Mesendoderm (in vitro differentiated cells): ENCODE data around the gene MTHFD2.

ENCODE experiments used
- DNase-seq: peaks from one replicate; pipeline ENCODE4 v3.0.0; 2013
- H2AK5ac ChIP-seq: 2 replicates; pipeline ENCODE4 v1.6.1; 2013; ENCODE audit warnings: low read length, inconsistent platforms
- H2BK120ac ChIP-seq: 2 replicates; pipeline ENCODE4 v1.6.1; 2013; ENCODE audit warnings: low read depth, mild to moderate bottlenecking, low read length, moderate library complexity, mixed read lengths
- H2BK15ac ChIP-seq: replicated peaks from 2 replicates; pipeline ENCODE4 v1.6.1; 2013; ENCODE audit warnings: low read depth, mild to moderate bottlenecking, moderate library complexity
- H2BK5ac ChIP-seq: 2 replicates; pipeline ENCODE4 v1.6.1; 2013; ENCODE audit warnings: low read length, inconsistent platforms
- H3K18ac ChIP-seq: 2 replicates; pipeline ENCODE4 v1.6.1; 2013; ENCODE audit warnings: mild to moderate bottlenecking, low read length, mixed read lengths
- H3K23ac ChIP-seq: one replicate; pipeline ENCODE4 v1.6.1; 2013; ENCODE audit warnings: low read length
- H3K27ac ChIP-seq: 2 replicates; pipeline ENCODE4 v1.5.1; 2013; ENCODE audit warnings: low read depth, mild to moderate bottlenecking, inconsistent platforms, low read length, moderate library complexity
- H3K27me3 ChIP-seq: 2 replicates; pipeline ENCODE4 v1.6.1; 2013; ENCODE audit warnings: low read length, control low read depth, mild to moderate bottlenecking, inconsistent platforms; ENCODE audit not compliant: insufficient read depth, poor library complexity
- H3K36me3 ChIP-seq: 2 replicates; pipeline ENCODE4 v1.6.1; 2013; ENCODE audit warnings: low read length, inconsistent platforms; ENCODE audit not compliant: control insufficient read depth, insufficient read depth
- H3K4ac ChIP-seq: one replicate; pipeline ENCODE4 v1.6.1; 2013; ENCODE audit warnings: low read depth, mild to moderate bottlenecking, low read length, moderate library complexity
- H3K4me1 ChIP-seq: 2 replicates; pipeline ENCODE4 v1.6.1; 2013; ENCODE audit warnings: low read depth, low read length, inconsistent platforms; ENCODE audit not compliant: control insufficient read depth
- H3K4me2 ChIP-seq: 2 replicates; pipeline ENCODE4 v1.6.1; 2013; ENCODE audit warnings: low read length
- H3K4me3 ChIP-seq: 2 replicates; pipeline ENCODE4 v1.5.1; 2013; ENCODE audit warnings: mild to moderate bottlenecking, low read length
- H3K56ac ChIP-seq: one replicate; pipeline ENCODE4 v1.6.1; 2013; ENCODE audit warnings: low read length
- H3K79me1 ChIP-seq: 2 replicates; pipeline ENCODE4 v1.6.1; 2013; ENCODE audit warnings: low read length, inconsistent platforms
- H3K79me2 ChIP-seq: 2 replicates; pipeline ENCODE4 v1.6.1; 2013; ENCODE audit warnings: mild to moderate bottlenecking, low read length; ENCODE audit not compliant: control insufficient read depth, insufficient read depth
- H3K9ac ChIP-seq: 2 replicates; pipeline ENCODE4 v1.6.1; 2013; ENCODE audit warnings: low read length, inconsistent platforms
- H4K5ac ChIP-seq: one replicate; pipeline ENCODE4 v1.6.1; 2013; ENCODE audit warnings: low read length
- H4K8ac ChIP-seq: one replicate; pipeline ENCODE4 v1.6.1; 2013; ENCODE audit warnings: low read depth, mild to moderate bottlenecking, control low read depth, low read length, moderate library complexity
- WGBS: extraction: QIAGEN DNeasy Blood & Tissue Kit; methylation state at CpG from one replicate; pipeline ENCODE4 v1.1.7; 2013; ENCODE audit warnings: low lambda C conversion rate, missing lambda C conversion rate; ENCODE audit not compliant: insufficient coverage; ENCODE audit errors: extremely low coverage; 5-methylcytosine and 5-hydroxymethylcytosine counted together

MTHFD2 gene

DNA sequence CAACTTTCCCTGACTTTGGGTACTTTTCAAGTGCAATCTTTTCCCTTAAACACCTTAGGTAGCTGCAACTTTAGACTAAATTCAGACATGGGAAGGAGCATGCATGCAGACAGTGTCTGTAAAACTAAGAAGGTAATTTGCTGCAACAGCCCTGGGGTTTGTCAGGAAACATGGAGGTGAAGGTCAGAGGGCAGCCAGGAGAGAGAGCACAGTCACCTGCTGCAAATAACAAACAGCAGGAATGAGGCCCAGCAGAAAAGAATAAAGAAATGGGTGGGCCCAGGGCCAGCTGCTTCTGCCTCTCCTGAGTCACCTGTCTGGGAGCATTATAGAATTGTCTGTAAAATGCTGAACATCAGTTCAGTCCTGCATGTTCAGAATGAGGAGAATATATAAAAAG, 35.2 kb downstream of the MTHFD2 start:
- no peaks in the 10 kb centered on the region for H3K36me3 ChIP-seq
- H3K79me2 ChIP-seq = no peaks in the 10 kb centered on the region
- DNase-seq = no peak

GRCh38 chr2:74235041-74235440, 36.6 kb downstream of the MTHFD2 start:
- WGBS = no CpG with 5 or more reads among the region's 5 CpGs
- H3K79me1 ChIP-seq = no peaks in the 10 kb centered on the region
- H2BK5ac ChIP-seq = no peak overlapping the region
- no peak overlapping the region for H3K18ac ChIP-seq
- no peak overlapping the region for H2AK5ac ChIP-seq
- no peak for DNase-seq
- H3K9ac ChIP-seq = no peak overlapping the region
- H2BK15ac ChIP-seq = no peak overlapping the region
- no peak overlapping the region for H3K23ac ChIP-seq
- H3K27ac ChIP-seq = no peak overlapping the region
- H3K4me1 ChIP-seq = no peaks in the 10 kb centered on the region
- H3K4me3 ChIP-seq = no peak overlapping the region
- no peak overlapping the region for H3K4ac ChIP-seq
- H3K36me3 ChIP-seq = no peaks in the 10 kb centered on the region
- no peaks in the 10 kb centered on the region for H3K79me2 ChIP-seq
- no peak overlapping the region for H3K56ac ChIP-seq
- no peak overlapping the region for H4K5ac ChIP-seq
- no peak overlapping the region for H3K4me2 ChIP-seq
- H3K27me3 ChIP-seq = no peaks in the 10 kb centered on the region
- H2BK120ac ChIP-seq = no peak overlapping the region
- H4K8ac ChIP-seq = no peak overlapping the region

More for the DNA sequence above, 35.2 kb downstream of the MTHFD2 start:
- Histone ChIP-seq H3K79me1 (no peaks in the 10 kb centered on the region), H3K9ac (no peak overlapping the region), H3K27ac (no peak overlapping the region), H3K4me3 (no peak overlapping the region), H2BK15ac (no peak overlapping the region), H4K8ac (no peak overlapping the region), H3K23ac (no peak overlapping the region), H3K18ac (no peak overlapping the region), H2BK5ac (no peak overlapping the region), H2AK5ac (no peak overlapping the region), H3K4me1 (no peaks in the 10 kb centered on the region), H3K4ac (no peak overlapping the region), H3K27me3 (no peaks in the 10 kb centered on the region), H3K4me2 (no peak overlapping the region), H3K56ac (no peak overlapping the region), H2BK120ac (no peak overlapping the region), H4K5ac (no peak overlapping the region)

DNA sequence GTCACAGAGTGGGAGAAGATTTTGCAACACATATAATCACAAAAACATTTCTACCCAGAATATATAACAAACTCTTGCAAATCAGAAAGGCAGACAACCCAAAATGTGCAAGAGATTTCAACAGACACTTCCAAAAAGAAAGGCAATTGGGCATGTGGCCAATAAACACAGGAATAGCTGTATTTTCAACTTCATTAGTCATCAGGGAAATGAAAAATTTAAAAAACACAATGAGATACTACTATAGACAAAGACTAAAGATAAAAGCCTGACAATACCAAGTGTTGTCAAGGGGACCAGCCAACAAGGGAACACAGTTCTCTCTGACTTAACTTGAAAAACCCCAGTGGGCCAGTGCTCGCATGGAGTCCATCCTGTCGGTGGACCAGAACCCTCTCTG, 40.5 kb downstream of the MTHFD2 start:
- Histone ChIP-seq H2BK5ac (no peak overlapping the region), H3K4me1 (no peaks in the 10 kb centered on the region), H4K5ac (no peak overlapping the region), H3K18ac (no peak overlapping the region), H3K4me3 (no peak overlapping the region), H3K4me2 (no peak overlapping the region), H2BK120ac (no peak overlapping the region), H2BK15ac (no peak overlapping the region), H3K79me1 (no peaks in the 10 kb centered on the region), H3K56ac (no peak overlapping the region), H2AK5ac (no peak overlapping the region), H3K23ac (no peak overlapping the region), H3K27ac (no peak overlapping the region), H3K9ac (no peak overlapping the region), H4K8ac (no peak overlapping the region), H3K79me2 (no peaks in the 10 kb centered on the region), H3K4ac (no peak overlapping the region), H3K36me3 (no peaks in the 10 kb centered on the region), H3K27me3 (no peaks in the 10 kb centered on the region)
- no CpG with 5 or more reads among the region's 2 CpGs for WGBS
- DNase-seq = no peak

DNA sequence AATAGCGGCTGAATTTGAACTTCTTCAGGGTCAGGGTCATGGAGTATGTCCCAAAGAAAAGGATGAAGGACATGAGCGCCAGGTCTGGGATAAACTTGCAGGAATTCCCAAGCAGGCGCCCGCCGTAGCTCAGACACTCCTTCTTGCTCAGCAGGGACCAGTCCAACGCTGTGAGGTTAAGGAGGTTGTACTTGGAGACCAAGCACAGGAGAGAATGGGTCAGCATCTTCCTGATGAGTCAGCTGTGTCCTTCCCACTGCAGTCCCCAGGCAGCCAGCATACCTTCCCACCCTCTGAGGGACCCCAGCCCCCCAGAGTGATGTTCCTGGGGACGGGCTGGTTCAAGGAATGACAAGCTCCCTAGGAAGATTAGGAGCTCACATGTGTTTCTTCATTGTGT, 40.9 kb downstream of the MTHFD2 start:
- no peak for DNase-seq
- no peaks in the 10 kb centered on the region for H3K27me3 ChIP-seq
- no peaks in the 10 kb centered on the region for H3K4me1 ChIP-seq
- no peak overlapping the region for H3K4me2 ChIP-seq
- H3K4ac ChIP-seq = no peak overlapping the region
- H3K27ac ChIP-seq = no peak overlapping the region
- H2BK120ac ChIP-seq = no peak overlapping the region
- no peaks in the 10 kb centered on the region for H3K79me1 ChIP-seq
- H3K56ac ChIP-seq = no peak overlapping the region
- H3K36me3 ChIP-seq = no peaks in the 10 kb centered on the region
- H2AK5ac ChIP-seq = no peak overlapping the region
- no peak overlapping the region for H3K23ac ChIP-seq
- H4K5ac ChIP-seq = no peak overlapping the region
- H3K18ac ChIP-seq = no peak overlapping the region
- H3K9ac ChIP-seq = no peak overlapping the region
- H2BK5ac ChIP-seq = no peak overlapping the region
- no peaks in the 10 kb centered on the region for H3K79me2 ChIP-seq
- H3K4me3 ChIP-seq = no peak overlapping the region
- no peak overlapping the region for H4K8ac ChIP-seq
- H2BK15ac ChIP-seq = no peak overlapping the region
- no CpG with 5 or more reads among the region's 7 CpGs for WGBS

GRCh38 chr2:74242354-74243071, 44.1 kb downstream of the MTHFD2 start:
- Histone ChIP-seq H3K23ac (no peak overlapping the region), H3K36me3 (no peaks in the 10 kb centered on the region), H4K5ac (no peak overlapping the region), H3K27ac (no peak overlapping the region), H2BK5ac (no peak overlapping the region), H3K27me3 (no peaks in the 10 kb centered on the region), H2BK120ac (no peak overlapping the region), H2BK15ac (no peak overlapping the region), H3K4me2 (no peak overlapping the region), H4K8ac (no peak overlapping the region), H3K79me1 (no peaks in the 10 kb centered on the region), H3K18ac (no peak overlapping the region), H3K4me3 (no peak overlapping the region), H3K9ac (no peak overlapping the region), H2AK5ac (no peak overlapping the region), H3K56ac (no peak overlapping the region), H3K4me1 (no peaks in the 10 kb centered on the region), H3K79me2 (no peaks in the 10 kb centered on the region), H3K4ac (no peak overlapping the region)
- no CpG with 5 or more reads among the region's 7 CpGs for WGBS
- DNase-seq = no peak

DNA sequence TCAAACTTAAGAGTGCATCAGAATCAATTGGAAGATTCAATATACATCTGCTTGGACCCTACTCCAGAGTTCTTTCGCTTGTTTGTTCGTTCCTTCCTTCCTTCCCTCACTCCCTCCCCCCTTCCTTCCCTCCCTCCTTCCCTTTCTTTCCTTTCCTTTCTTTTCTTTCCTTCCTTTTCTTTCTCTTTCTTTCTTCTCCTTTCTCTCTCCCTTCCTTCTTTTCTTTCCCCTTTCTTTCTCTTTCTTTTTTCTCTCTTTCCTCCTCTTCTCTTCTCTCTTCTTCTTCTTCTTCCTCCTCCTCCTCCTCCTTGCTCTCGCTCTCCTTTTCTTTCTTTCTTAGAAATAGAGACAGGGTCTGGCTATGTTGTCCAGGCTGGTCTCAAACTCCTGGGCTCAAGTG, 45.9 kb downstream of the MTHFD2 start:
- Histone ChIP-seq H3K4me2 (no peak overlapping the region), H2AK5ac (no peak overlapping the region), H4K5ac (no peak overlapping the region), H3K23ac (no peak overlapping the region), H3K27me3 (no peaks in the 10 kb centered on the region), H3K36me3 (no peaks in the 10 kb centered on the region), H3K4me3 (no peak overlapping the region), H3K79me2 (no peaks in the 10 kb centered on the region), H3K27ac (no peak overlapping the region), H3K4ac (no peak overlapping the region), H3K9ac (no peak overlapping the region), H2BK120ac (no peak overlapping the region), H3K18ac (no peak overlapping the region), H3K4me1 (no peaks in the 10 kb centered on the region), H3K56ac (no peak overlapping the region), H4K8ac (no peak overlapping the region), H2BK15ac (no peak overlapping the region), H2BK5ac (no peak overlapping the region), H3K79me1 (no peaks in the 10 kb centered on the region)
- no peak for DNase-seq
- WGBS = no CpG with 5 or more reads among the region's 3 CpGs
